HG02943 (cell line): Measurements from ENCODE around the gene DOCK9.
"Not testable (repeated sequence)": the region's sequence is repeated elsewhere in the genome, so short reads cannot be mapped to it uniquely, and the experiment has no call there.

ENCODE experiments used
- ATAC-seq: cut with Tn5 transposase; IDR thresholded peaks from one replicate; pipeline ENCODE4 v1.9.1; 2021; ENCODE audit warnings: mild to moderate bottlenecking, low read depth, moderate library complexity; ENCODE audit not compliant: unreplicated experiment

The DOCK9 gene

DNA sequence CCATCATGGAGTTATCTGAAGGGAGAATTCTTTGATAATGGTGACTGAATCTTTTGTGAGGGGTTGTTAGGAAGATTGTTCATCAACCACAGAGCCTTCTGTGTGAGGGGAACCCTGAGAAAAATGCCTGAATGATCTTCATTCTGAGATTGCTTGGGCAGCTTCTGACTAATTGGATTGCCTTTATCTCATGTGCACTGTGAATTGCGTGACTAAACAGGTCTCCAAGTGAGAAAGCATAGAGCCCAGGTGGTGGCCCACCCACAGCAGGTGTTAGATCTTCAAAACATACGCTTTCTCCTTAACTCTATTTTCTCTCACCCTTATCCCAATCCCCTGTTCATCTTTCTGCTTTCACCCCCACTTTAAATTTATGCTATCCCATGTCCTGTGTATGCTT lies 58.3 kb downstream of the DOCK9 start:
- no peak for ATAC-seq

DNA sequence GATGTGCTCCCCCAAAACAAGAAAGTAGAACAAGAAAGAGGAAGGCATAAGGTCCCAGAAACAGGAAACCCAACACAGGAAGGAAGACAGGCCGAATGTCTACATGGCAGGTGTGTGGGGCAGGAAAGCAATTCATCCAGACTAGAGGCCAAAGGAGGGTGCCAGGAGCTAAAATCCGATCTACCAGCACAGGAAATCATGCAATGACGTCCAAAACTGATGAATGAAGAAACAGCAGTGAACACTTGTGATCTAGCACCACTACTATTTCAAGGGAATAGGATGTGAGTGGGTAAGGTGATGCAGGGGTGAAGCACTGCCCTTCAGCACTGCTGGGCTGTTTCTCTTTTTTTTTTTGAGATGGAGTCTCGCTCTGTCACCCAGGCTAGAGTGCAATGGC lies 59.1 kb downstream of the DOCK9 start:
- no peak for ATAC-seq

DNA sequence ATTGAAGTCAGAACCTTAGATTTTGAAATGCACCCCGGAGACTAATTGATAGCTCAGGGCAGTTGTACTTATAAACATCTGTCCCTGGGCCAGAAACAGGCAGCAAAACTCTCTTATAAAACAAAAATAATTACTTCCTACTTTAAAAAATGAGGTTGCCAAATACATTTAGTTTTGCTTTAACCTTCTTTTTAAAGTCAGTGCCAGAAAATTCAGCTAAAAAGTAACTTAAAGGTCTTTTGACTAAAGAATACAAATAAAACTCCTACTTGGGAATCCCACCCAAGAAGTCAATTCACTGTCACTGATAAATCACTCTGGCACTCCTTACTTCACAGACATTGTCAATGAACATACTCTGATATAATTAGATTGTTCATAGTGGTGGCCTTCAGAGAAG lies 60.7 kb downstream of the DOCK9 start:
- ATAC-seq: no peak

DNA sequence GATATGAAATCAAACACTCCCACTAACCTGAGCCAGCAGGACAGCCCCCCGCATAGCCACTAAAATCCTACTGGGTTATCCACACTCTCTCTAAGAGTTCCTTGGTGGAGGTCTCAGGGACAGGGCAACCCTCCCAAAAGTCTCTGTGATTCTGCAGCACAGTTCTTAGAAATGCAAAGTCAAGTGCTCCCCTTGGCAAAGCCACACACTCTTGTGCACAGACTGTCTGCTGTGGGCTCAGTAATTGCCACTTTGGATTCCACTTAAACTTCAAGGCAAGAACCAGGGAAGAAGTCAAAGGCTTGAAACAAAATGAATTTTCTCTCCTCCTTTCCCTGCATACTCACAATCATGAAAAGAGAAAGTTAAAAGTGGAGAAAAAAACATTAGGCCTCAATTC lies 61.5 kb downstream of the DOCK9 start:
- no peak for ATAC-seq

DNA sequence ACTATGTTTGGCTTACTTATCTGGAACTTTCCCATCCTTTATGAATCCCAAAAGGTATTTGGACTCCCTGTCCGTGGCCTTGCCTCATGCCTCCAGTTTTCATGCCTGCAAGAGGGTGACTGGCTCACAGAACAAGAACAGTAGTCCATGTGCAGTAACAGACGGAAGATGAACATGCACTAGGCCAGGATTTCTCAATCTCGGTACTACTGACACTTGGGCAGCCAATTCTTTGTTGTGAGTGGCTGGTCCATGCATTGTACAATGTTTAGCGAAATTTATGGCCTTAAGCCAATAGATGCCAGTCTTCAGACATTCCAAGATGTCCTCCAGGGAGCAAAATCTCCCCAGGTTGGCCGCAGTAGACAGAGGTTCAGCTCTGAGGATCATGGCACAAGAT lies 61.9 kb downstream of the DOCK9 start:
- no peak for ATAC-seq

DNA sequence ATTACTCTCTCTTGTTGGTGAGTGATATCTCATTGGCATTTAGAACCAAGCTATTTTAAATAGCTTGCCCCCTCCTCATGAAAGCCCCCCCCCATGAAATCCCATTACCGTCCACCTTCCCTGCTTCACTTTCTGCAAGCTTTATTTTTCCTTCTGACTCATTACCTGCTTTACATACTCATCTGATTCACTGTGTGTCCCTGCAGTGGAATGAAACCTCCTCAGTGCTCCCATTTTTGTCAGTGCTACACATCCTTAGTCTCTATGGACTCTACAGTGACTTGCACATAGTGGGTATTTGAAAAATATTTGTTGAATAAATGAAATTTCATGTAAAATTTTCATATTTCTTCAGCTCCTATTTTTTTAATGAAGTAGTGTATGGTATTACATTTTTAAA lies 62.3 kb downstream of the DOCK9 start:
- no peak for ATAC-seq

DNA sequence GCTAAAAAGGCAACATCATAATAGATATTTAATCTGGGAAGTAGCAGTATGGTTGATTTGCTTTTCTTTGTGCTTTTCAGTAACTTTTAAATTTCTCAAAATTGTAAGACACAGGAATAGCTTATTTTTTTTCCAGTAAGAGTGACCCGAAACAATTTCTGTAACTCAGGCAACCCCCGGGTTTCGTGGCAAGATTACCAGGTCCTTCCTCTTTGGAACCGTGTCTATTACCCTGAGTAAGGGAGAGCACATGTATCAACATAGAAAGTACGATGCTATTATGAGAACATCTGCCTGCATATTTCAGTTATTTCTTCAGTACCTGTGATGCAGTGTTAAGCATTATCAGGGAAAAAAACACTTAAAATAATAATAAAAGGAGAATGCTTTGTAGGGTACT lies 64.1 kb downstream of the DOCK9 start:
- no peak for ATAC-seq

DNA sequence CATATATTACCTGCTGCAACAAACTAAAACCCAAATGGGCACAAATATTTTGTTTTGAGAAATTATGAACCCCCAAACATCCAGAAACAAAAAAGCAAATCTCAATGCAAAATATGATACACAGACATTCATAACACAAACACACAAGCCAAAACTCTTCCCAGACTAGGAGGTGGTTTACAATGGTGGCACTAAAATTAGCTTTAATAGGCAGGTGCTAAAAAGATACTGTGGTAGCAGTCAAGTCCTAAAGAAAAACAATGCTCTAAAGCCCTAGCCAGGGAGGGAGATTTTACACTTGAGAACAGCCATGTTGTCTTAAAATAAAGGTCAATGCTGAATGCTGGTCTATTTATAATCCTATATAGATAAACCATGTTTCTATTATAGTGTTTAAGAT lies 65.0 kb downstream of the DOCK9 start:
- no peak for ATAC-seq

DNA sequence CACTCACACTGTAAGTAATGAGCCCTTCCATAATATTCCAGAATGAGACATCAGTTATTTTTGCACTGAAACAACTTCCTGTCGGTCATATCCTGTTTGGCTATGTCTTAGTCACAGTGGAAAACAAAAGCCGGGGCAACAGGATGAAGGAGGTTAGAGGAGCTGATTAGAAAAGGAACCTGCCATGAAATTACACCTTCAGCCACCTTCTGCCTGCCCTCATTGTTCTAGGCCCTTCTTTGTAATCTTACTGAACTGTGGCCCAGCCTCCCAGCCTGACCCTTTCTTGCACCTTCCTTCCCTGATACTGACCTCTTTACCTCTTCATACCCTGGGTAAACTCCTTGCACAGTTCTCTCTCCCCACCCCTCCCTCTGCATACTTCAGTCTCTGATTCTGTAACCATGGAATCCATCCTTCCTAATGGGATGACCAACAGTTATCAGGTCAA lies 67.3 kb downstream of the DOCK9 start:
- no peak for ATAC-seq

DNA sequence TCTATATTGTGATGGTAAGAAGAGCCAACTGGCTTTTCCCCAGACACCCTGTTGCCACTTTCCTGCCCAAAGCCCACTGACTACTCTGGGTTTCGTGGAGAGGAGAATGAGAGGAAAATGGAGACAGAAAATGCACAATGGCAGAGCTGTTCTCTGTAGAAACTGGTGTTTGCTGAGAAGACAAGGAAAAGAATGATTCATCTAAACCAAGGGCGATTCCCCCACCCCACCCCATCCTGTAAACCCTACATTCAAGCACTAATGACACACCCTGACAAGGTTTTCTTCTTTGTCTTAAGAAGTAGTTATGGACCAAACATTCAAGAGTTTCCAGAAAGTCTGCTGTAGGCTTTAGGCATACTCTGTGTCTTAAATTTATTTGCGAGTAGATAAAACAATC lies 68.8 kb downstream of the DOCK9 start:
- no peak for ATAC-seq

DNA sequence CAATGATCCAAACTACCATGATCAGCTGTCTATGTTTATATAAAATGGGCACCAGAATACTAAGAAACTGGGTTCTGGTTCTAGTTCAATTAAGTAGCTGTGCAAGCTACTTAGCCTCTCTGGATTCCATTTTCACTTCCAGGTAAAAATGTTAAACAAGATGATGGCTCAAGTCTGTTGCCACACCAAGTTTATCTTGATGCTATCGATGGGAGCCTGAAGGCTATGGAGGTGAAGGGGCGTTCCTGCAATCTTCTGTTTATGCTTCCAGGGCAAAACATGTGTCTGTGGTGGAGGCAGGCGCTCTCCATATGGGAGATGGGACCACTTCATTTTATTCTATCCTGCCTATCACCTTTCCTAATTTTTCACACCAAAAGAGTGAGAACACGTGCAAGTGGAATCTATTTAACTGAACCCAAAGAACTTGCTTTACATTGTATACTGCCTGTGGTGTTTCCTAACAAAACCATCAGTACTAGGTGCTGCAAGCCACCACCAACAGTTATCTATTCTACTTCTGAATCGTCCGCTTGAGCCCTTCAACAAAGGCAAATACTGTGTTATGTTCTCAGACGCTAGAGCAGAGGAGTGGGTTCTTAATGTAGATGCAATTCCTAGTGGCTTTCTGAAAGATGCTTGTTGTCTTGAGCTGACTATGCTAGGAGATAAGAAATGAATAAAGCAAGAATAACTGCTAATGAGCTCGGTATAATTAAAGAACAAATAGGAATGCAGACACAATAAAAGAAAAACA lies 70.9 kb downstream of the DOCK9 start:
- no peak for ATAC-seq

DNA sequence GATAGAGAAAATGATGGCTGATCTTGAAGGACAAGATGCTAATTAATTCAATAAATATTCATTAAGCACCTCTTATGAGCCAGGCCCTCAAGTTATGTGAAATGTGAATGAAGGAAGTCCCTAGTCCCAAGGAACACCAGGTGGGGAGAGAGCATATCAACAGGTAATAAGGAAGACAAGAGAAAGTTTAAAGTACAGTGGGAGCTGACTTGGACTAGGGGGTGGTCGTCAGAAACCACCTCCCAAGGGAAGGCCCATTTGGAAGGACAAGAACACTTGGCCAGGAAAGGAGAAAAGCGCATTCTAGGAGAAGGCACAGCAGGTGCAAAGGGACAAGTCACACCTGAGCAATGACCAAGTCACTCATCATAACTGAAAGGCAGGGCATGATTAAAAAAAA lies 72.7 kb downstream of the DOCK9 start:
- ATAC-seq: no peak

DNA sequence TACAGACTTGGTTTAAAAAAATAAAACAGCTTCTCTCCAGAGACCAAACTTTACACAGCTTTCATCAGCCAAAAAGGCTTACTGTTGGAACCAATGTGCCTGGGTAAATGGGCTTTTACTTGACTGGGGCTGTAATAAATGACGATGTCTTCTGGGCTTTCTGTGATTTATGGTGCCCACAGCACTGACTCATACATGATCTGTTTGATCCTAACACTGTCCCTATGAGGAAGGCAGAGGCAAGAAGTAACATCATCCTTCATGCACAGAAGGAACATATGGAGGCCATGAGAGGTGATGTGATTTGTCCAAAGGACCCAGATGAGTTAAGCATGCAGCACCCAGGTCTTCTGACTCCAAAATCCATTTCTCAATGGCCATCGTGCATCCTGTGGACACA lies 77.4 kb downstream of the DOCK9 start:
- ATAC-seq: no peak

DNA sequence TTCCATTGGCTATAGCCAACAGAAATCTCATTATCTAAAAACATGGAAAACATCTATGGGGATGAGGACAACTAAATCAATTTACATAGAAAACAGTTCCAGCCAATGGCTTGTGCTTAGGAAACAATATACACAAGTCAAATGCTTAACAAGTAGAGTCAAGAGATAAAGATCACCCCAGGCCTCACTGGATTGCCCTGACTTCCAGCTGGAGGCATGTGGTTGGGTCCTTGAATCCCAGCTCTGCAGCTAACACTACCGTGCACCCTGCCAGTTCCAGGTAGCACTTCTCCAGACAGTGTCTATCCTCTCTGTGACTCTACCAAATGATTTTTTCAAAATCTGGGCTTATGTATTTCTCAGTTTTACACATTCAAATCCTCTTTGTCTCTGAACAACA lies 80.2 kb downstream of the DOCK9 start:
- no peak for ATAC-seq

DNA sequence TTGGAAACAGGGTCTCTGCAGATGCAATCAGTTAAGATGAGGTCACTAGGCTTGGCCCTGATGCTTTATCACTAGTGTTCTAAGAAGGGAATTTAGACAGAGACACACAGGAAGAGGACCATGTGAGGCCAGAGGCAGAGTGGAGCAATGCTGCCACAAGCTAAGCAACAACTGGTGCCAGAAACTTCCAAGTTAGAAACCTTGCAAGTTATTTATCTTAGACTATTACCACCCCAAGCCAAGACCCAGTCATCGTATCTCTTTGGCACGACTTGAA lies 81.1 kb downstream of the DOCK9 start:
- ATAC-seq: no peak

DNA sequence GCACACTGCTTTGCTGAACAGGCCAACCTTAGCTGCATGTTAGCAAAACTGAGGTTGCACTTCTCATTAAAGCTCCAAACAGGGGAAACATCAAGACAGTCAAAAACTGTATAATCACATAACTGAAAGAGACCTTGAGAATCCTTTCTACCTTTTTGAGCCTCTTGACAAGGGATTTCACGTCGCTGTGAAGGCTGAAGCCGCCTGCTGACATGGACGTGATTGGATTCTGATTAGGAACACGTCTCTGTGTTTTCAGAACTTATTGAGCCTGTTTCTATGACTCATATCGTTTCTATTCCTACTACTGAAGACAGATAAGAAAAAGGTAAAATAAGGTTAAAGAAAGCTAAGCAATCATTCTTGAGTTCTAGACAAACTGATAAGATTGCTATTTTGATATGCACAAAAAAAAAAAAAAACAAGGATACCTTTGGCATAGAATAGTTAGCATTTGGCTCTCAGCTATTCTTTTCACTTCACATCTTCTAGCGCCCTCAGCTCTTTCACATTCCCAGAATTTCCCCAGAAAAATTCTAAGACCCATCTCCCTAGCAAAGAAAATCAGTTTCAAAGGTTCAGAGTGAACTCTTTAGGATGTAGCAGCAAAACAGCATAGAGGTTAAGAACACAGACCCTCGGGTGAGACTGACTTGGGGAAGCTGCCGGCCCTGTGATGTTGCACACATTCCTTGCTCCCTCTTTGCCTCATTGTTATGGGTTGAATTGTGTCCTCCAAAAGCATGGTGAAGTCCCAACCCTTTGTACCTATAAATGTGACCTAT lies 81.6 kb downstream of the DOCK9 start:
- ATAC-seq: no peak

DNA sequence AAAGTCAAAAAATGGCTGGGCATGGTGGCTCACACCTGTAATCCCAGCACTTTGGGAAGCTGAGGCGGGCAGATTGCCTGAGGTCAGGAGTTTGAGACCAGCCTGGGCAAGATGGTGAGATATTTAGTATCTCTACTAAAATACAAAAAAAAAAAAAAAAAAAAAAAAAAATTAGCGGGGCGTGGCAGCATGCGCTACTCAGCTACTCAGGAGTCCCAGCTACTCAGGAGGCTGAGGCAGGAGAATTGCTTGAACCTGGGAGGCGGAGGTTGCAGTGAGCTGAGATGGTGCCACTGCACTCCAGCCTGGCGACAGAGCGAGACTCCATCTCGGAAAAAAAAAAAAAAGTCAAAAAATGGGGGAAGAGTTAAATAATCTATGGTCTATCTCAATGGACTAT lies 83.0 kb downstream of the DOCK9 start:
- not testable (repeated sequence) for ATAC-seq

DNA sequence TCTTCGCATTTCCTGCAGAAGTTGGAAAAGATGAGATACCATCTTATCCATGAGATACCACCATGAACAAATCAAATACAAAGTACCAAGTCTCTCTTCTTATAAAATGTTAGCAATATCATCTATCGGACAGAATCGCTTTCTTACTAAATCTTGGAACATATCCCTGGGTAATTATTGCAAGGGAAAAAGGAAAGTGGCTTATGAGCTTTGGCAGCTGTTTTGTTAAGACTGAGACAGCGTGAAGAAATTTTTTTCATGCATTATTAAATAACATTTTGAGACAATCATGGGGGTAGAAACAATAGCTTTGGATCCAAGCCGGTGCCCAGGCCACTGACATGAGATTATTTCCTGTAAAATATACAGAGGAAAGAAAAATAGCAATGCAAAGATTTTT lies 84.5 kb downstream of the DOCK9 start:
- no peak for ATAC-seq

DNA sequence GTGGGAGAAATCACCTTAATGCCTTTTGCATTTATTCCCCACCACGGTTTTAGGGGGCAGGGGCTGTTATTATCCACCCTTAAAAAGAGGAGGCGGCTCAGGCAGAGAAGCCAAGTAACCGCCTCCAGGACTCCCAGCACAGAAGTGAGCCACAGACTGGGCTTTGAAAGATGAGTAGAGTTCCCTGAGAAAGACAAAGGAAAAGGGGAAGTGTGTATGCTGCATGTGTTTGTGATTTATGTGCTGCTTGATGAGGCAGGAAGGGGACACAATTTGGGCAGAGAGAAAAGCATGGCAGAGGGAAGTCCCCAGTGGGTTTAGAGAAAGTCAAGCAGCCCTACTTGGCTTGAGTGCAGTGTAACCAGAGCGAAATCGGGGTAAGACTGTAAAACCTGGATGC lies 85.0 kb downstream of the DOCK9 start:
- no peak for ATAC-seq

DNA sequence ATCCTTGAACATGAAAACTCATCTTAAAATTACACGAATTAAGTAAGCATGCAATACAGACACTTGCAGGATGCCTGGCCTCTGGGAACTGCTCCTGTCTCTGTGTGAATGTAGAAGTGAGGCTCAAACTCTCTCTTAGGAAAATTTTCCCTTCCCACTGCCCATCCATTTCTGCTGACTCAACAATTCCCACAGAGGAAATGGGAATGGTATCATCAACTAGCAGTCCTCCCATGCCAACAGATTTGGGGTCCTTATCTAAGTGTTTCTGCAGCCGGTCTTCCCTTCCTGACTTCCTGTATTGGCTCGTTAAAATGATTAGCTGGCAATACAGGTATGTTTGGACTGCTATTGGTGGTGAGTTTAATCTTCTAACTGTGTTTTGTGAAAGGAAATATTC lies 85.8 kb downstream of the DOCK9 start:
- no peak for ATAC-seq

DNA sequence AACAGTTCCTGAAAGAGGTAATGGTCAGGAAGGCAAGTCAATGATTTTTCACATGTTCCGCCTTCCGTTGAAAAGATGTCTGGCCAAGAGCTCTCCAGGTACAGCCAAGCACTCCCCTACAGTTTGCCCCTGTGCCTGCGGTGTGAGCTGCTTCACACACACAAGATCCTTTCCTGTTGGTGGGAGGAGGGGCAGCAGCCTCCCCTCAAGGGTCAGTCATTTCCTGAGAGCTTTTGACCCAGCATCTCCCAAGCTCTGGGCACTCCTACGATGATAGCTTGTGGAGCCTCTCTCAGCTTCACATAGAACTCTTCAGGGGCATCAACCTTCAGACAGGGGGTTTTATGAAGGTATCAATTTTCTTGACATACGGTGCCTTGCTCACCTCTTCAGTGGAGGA lies 86.9 kb downstream of the DOCK9 start:
- no peak for ATAC-seq

DNA sequence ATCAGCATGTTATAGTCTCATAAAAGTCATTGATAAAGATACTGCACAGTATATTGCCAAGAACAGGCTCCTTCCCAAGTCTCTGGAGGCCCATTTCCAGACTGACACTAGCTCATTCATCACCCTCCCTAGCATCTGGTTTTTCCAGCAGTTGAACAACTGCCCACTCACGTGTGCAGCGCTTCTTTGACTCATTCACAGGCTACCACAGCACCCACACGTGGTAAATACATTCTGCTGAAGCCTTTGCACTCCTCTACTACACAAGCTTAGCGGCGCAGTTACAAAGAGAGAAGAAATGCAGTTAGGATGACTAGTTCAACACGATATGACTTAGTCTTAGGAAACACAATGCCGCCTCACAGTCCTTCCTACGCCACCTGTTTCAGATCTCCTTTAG lies 87.7 kb downstream of the DOCK9 start:
- ATAC-seq: no peak
